ENCODE measurements around the gene FCN1.

- TF ChIP-seq, protein P1, sequence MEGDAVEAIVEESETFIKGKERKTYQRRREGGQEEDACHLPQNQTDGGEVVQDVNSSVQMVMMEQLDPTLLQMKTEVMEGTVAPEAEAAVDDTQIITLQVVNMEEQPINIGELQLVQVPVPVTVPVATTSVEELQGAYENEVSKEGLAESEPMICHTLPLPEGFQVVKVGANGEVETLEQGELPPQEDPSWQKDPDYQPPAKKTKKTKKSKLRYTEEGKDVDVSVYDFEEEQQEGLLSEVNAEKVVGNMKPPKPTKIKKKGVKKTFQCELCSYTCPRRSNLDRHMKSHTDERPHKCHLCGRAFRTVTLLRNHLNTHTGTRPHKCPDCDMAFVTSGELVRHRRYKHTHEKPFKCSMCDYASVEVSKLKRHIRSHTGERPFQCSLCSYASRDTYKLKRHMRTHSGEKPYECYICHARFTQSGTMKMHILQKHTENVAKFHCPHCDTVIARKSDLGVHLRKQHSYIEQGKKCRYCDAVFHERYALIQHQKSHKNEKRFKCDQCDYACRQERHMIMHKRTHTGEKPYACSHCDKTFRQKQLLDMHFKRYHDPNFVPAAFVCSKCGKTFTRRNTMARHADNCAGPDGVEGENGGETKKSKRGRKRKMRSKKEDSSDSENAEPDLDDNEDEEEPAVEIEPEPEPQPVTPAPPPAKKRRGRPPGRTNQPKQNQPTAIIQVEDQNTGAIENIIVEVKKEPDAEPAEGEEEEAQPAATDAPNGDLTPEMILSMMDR (IDR thresholded peaks at IDR 0.05; ENCODE audit: insufficient read depth, low read length, poor library complexity, severe bottlenecking): no peak
- TF ChIP-seq EZH2phosphoT487 (conservative IDR thresholded peaks at IDR 0.05; ENCODE audit: low read length): no peak
Observed at GRCh38 chr9:134955801-134956200, 38.1 kb upstream of the FCN1 start.

Data from SU-DHL-6 (cell line).